Activated CD4-positive, alpha-beta T cell treated with anti-CD3 and anti-CD28 coated beads for 4 hours (primary cell): Measurements from ENCODE around the gene NHEJ1.
A peak's percentile ranks its signal among the peaks of the same experiment; 100 is the strongest.

ENCODE experiments used
- DNase-seq, 2 donors: peaks; one replicate each; pipeline ENCODE4 v3.0.0-alpha.2; 2020

Gene NHEJ1

GRCh38 chr2:219182331-219183150 is 21.9 kb upstream of the NHEJ1 start:
- no peak for DNase-seq

GRCh38 chr2:219181531-219181930 is 20.9 kb upstream of the NHEJ1 start:
- no peak for DNase-seq

GRCh38 chr2:219180961-219181360 is 20.3 kb upstream of the NHEJ1 start:
- no peak for DNase-seq

- DNase-seq: no peak
Measured at GRCh38 chr2:219179601-219180465, 19.2 kb upstream of the NHEJ1 start.

GRCh38 chr2:219178377-219179175 is 18.0 kb upstream of the NHEJ1 start:
- peak in 1 of 2 donors; percentile 37 for DNase-seq

GRCh38 chr2:219177552-219178376 is 17.1 kb upstream of the NHEJ1 start, which contains the start of gene RETREG2:
Gene RETREG2, plus strand, starts transcription at chr2:219178275. Its CDS starts 78 bp downstream, at chr2:219178353.
- DNase-seq: peak; percentile 67 to 81

- DNase-seq: peak; percentile 79 to 82
Measured at GRCh38 chr2:219176818-219177551, 16.4 kb upstream of the NHEJ1 start, which contains the start of gene CNPPD1. Gene CNPPD1, minus strand, starts transcription at chr2:219176925. Its CDS starts 97 bp downstream, at chr2:219176828.

GRCh38 chr2:219175928-219176817 is 15.6 kb upstream of the NHEJ1 start:
- peak; percentile 17 to 21 for DNase-seq

GRCh38 chr2:219175486-219175885 is 14.9 kb upstream of the NHEJ1 start:
- DNase-seq: no peak

GRCh38 chr2:219174801-219175200 is 14.2 kb upstream of the NHEJ1 start:
- DNase-seq: no peak

GRCh38 chr2:219174146-219174545 is 13.5 kb upstream of the NHEJ1 start:
- no peak for DNase-seq

GRCh38 chr2:219173176-219173575 is 12.6 kb upstream of the NHEJ1 start:
- DNase-seq: no peak

- DNase-seq: no peak
Measured at GRCh38 chr2:219172231-219173154, 11.9 kb upstream of the NHEJ1 start.

GRCh38 chr2:219171231-219171651 is 10.6 kb upstream of the NHEJ1 start:
- DNase-seq: peak; percentile 21 to 43

GRCh38 chr2:219169930-219170654 is 9.5 kb upstream of the NHEJ1 start, which contains the start of gene SLC23A3:
Gene SLC23A3, minus strand, starts transcription at chr2:219170029. Its CDS starts 45 bp downstream, at chr2:219169984.
- DNase-seq: no peak

GRCh38 chr2:219168932-219169331 is 8.3 kb upstream of the NHEJ1 start:
- DNase-seq: no peak

GRCh38 chr2:219168526-219168925 is 7.9 kb upstream of the NHEJ1 start:
- no peak for DNase-seq

GRCh38 chr2:219167997-219168396 is 7.4 kb upstream of the NHEJ1 start:
- no peak for DNase-seq
